NB4 (cell line): Measurements from ENCODE around the gene RINL.
"Not testable (repeated sequence)": the region's sequence is repeated elsewhere in the genome, so short reads cannot be mapped to it uniquely, and the experiment has no call there.

Experiments used
- DNase-seq: peaks from one replicate; pipeline ENCODE4 v3.0.0; 2010; ENCODE audit warnings: low read depth
- H3K4me3 ChIP-seq: one replicate; pipeline ENCODE4 v1.5.1; 2011; ENCODE audit warnings: mild to moderate bottlenecking, low read depth, low read length, moderate library complexity
- CTCF ChIP-seq: IDR thresholded peaks from one replicate; pipeline ENCODE4 v1.5.1; 2012; ENCODE audit warnings: low read depth, low read length
- MYC ChIP-seq: IDR thresholded peaks from 2 replicates; pipeline ENCODE4 v1.6.1; 2011; ENCODE audit warnings: low read depth, low read length
- POLR2A ChIP-seq: IDR thresholded peaks from 2 replicates; pipeline ENCODE4 v1.6.1; 2011; ENCODE audit warnings: mild to moderate bottlenecking; ENCODE audit not compliant: insufficient read length; ENCODE audit errors: extremely low read depth
- TF ChIP-seq, protein P1 (sequence below): IDR thresholded peaks from 2 replicates; pipeline ENCODE4 v1.6.1; 2011; ENCODE audit warnings: low read depth, low read length

The RINL gene

DNA sequence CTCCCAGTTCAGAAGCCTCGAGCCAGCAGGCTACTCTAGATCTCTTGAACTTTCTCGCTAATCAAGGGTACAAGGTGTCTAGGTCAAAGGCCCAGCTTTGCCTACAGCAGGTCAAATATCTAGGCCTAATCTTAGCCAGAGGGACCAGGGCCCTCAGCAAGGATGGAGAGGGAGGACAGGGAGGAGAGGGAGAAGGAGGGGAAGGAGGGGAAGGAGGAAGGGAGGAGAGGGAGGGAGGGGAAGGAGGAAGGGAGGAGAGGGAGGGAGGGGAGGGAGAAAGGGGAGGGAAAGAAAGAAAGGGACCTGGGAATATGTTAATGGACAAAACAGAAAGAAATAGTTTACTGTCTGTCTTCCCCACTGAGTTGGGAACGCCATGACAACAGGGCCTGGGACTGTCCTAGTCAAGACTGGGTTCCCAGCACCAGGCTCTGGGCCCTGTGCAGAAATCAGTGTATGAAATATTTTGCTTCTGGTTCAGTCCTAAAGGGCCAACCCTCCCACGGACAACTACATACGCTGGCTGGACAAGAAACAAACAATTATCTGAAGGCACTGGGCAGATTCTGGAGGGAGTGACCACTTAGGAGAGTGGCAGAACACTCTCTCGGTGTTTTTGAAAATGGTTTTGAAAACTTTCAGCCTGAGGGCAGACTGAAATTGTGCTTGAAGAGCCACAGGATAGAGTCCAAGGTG, 51.1 kb downstream of the RINL start:
- TF ChIP-seq MYC = no peak
- TF ChIP-seq, protein P1, sequence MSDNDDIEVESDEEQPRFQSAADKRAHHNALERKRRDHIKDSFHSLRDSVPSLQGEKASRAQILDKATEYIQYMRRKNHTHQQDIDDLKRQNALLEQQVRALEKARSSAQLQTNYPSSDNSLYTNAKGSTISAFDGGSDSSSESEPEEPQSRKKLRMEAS = no peak
- no peak for TF ChIP-seq CTCF
- no peak for TF ChIP-seq POLR2A
- no peak for DNase-seq

DNA sequence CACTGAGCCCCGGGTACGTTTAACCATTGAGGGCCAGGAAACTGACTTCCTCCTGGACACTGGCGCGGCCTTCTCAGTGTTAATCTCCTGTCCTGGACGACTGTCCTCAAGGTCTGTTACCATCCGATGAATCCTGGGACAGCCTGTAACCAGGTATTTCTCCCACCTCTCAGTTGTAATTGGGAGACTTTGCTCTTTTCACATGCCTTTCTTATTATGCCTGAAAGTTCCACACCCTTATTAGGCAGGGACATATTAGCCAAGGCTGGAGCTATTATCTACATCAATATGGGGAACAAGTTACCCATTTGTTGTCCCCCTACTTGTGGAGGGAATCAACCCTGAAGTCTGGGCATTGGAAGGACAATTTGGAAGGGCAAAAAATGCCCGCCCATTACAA, 52.1 kb downstream of the RINL start:
- H3K4me3 ChIP-seq, DNase-seq: not testable (repeated sequence)

More for the DNA sequence above, 51.1 kb downstream of the RINL start:
- no peak overlapping the region for H3K4me3 ChIP-seq

DNA sequence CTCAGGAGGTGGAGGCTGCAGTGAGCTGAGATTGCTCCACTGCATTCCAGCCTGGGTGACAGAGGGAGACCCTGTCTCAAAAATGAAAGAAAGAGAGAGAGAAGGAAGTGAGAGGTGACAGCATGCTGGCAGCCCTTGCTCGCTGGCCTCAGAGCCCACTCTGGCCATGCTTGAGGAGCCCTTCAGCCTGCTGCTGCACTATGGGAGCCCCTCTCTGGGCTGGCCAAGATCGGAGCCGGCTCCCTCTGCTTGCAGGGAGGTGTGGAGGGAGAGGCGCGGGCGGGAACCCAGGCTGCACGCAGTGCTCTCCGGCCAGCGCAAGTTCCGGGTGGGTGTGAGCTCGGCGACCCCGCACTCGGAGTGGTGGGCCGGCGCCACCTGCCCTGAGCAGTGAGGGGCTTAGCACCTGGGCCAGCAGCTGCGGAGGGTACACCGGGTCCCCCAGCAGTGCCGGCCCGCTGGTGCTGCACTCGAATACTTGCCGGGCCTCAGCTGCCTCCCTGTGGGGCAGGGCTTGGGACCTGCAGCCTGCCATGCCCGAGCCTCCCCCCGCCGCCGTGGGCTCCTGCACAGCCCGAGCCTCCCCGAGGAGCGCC, 56.7 kb downstream of the RINL start:
- not testable (repeated sequence) for H3K4me3 ChIP-seq, DNase-seq

DNA sequence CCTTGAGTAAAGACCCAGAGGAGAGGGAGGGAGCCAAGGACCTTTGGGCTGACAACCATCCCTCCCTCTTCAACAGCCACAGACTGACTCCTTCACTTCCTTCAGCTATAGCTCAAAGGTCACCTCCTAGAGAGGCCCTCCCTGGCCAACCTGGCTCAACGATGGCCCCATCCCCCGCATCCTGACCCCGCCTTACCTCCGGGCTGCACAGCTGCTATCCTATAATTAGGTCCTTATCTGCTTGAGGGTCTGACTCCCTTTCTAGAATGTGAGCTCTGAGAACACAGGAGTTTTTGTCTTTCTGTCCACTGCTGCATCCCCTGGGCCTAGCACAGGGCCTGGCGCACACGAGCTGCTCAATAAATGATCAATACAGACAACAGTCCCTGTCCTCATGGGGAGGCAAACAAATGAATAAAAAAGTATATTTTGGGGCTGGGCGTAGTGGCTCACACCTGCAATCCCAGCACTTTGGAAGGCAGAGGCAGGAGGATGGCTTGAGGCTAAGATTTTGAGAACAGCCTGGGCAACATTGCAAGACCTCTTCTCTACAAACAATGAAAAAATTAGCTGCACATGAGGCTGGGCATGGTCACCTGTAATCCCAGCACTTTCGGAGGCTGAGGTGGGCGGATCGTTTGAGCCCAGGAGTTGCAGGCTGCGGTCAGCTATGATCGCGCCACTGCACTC, 58.7 kb downstream of the RINL start:
- no peak overlapping the region for H3K4me3 ChIP-seq
- DNase-seq = no peak
- TF ChIP-seq CTCF (no peak), POLR2A (no peak)
